ENCODE data around the gene METRNL. TPM values are rescaled to one million over a fixed set of nuclear protein-coding genes. Genes with fewer than 3 reads are reported as not detected.
A peak's percentile ranks its signal among the peaks of the same experiment; 100 is the strongest.

METRNL gene
- total RNA-seq, 1 donor from 2014 or later, result 156 TPM

- no peaks in the 10 kb centered on the region for H3K9me3 ChIP-seq
- no peaks in the 10 kb centered on the region for H3K27me3 ChIP-seq
- no peaks in the 10 kb centered on the region for H3K36me3 ChIP-seq
- peak overlapping the region; percentile 82 for H3K27ac ChIP-seq
- intact Hi-C loops (cut with DNase I), result no loop called here
- H3K4me3 ChIP-seq, result no peak overlapping the region
- DNase-seq (ENCODE audit: extremely low spot score in 2 of 2), result no peak
- H3K4me1 ChIP-seq, result peaks cover 31% of the 10 kb centered on the region
- TF ChIP-seq CTCF (IDR thresholded peaks at IDR 0.05), result no peak
Observed at GRCh38 chr17:83111516-83112282, 32.3 kb downstream of the METRNL start.

GRCh38 chr17:83113381-83113780, 34.0 kb downstream of the METRNL start:
- Histone ChIP-seq H3K4me3 (no peak overlapping the region), H3K36me3 (no peaks in the 10 kb centered on the region), H3K9me3 (no peaks in the 10 kb centered on the region), H3K4me1 (peaks cover 30% of the 10 kb centered on the region), H3K27me3 (no peaks in the 10 kb centered on the region), H3K27ac (no peak overlapping the region)
- intact Hi-C loops (cut with DNase I), result no loop called here
- no peak for DNase-seq (ENCODE audit: extremely low spot score in 2 of 2)
- TF ChIP-seq POLR2AphosphoS5 (IDR thresholded peaks at IDR 0.05; ENCODE audit: insufficient read depth in 1 of 2, low read depth in 1 of 2) (no peak), CTCF (IDR thresholded peaks at IDR 0.05) (no peak), POLR2A (IDR thresholded peaks at IDR 0.05) (no peak)

GRCh38 chr17:83113792-83114191, 34.4 kb downstream of the METRNL start:
- peaks cover 32% of the 10 kb centered on the region for H3K4me1 ChIP-seq
- DNase-seq (ENCODE audit: extremely low spot score in 2 of 2), result no peak
- H3K27me3 ChIP-seq, result no peaks in the 10 kb centered on the region
- no peak overlapping the region for H3K27ac ChIP-seq
- no peaks in the 10 kb centered on the region for H3K9me3 ChIP-seq
- H3K36me3 ChIP-seq, result no peaks in the 10 kb centered on the region
- TF ChIP-seq CTCF (IDR thresholded peaks at IDR 0.05) (no peak), POLR2A (IDR thresholded peaks at IDR 0.05) (no peak), POLR2AphosphoS5 (IDR thresholded peaks at IDR 0.05; ENCODE audit: insufficient read depth in 1 of 2, low read depth in 1 of 2) (no peak)
- H3K4me3 ChIP-seq, result no peak overlapping the region
- intact Hi-C loops (cut with DNase I), result no loop called here

- intact Hi-C loops (cut with DNase I), result no loop called here
- DNase-seq (ENCODE audit: extremely low spot score in 2 of 2), result no peak
- H3K4me1 ChIP-seq, result peaks cover 24% of the 10 kb centered on the region
- no peaks in the 10 kb centered on the region for H3K9me3 ChIP-seq
- no peak overlapping the region for H3K4me3 ChIP-seq
- H3K27me3 ChIP-seq, result no peaks in the 10 kb centered on the region
- no peak for TF ChIP-seq POLR2A (IDR thresholded peaks at IDR 0.05)
- no peak for TF ChIP-seq POLR2AphosphoS5 (IDR thresholded peaks at IDR 0.05; ENCODE audit: insufficient read depth in 1 of 2, low read depth in 1 of 2)
- TF ChIP-seq CTCF (IDR thresholded peaks at IDR 0.05), result no peak
- H3K27ac ChIP-seq, result no peak overlapping the region
- no peaks in the 10 kb centered on the region for H3K36me3 ChIP-seq
Observed at GRCh38 chr17:83114706-83115105, 35.3 kb downstream of the METRNL start.

- no peak for TF ChIP-seq CTCF (IDR thresholded peaks at IDR 0.05)
- TF ChIP-seq POLR2AphosphoS5 (IDR thresholded peaks at IDR 0.05; ENCODE audit: insufficient read depth in 1 of 2, low read depth in 1 of 2), result no peak
- TF ChIP-seq POLR2A (IDR thresholded peaks at IDR 0.05), result no peak
- Histone ChIP-seq H3K36me3 (no peaks in the 10 kb centered on the region), H3K27me3 (no peaks in the 10 kb centered on the region), H3K9me3 (no peaks in the 10 kb centered on the region), H3K27ac (no peak overlapping the region), H3K4me3 (no peak overlapping the region), H3K4me1 (peaks cover 19% of the 10 kb centered on the region)
- DNase-seq (ENCODE audit: extremely low spot score in 2 of 2), result no peak
- intact Hi-C loops (cut with DNase I), result no loop called here
Observed at GRCh38 chr17:83115202-83115651, 35.8 kb downstream of the METRNL start.
